ENCODE results near the gene TOX2. TPM values are rescaled to one million over a fixed set of nuclear protein-coding genes. Genes with fewer than 3 reads are reported as not detected.

Gene TOX2
- total and polyA plus RNA-seq, 9 donors: 0.44 to 5.7 (median 2.2) TPM

GRCh38 chr20:43901296-43901695 lies 13.4 kb upstream of the TOX2 start:
- Histone ChIP-seq H3K27me3 (ENCODE audit: control insufficient read depth, insufficient read depth, low read length) (peaks cover 5% of the 10 kb centered on the region), H3K9me3 (replicated peaks; ENCODE audit: control insufficient read depth, low read depth, low read length) (peaks cover 5% of the 10 kb centered on the region), H3K27ac (ENCODE audit: low read length) (no peak overlapping the region), H3K36me3 (ENCODE audit: control insufficient read depth, insufficient read depth, low read length) (no peaks in the 10 kb centered on the region), H3K4me1 (ENCODE audit: control insufficient read depth, insufficient read depth, low read length) (peaks cover 9% of the 10 kb centered on the region), H3K4me3 (ENCODE audit: low read length) (no peak overlapping the region)
- no peak for DNase-seq
- 83% methylated on average over 1 of the region's 3 CpGs for WGBS (ENCODE audit: insufficient coverage)

GRCh38 chr20:43903953-43904826 lies 10.5 kb upstream of the TOX2 start:
- DNase-seq: no peak
- Histone ChIP-seq H3K27me3 (ENCODE audit: control insufficient read depth, insufficient read depth, low read length) (peaks cover 4% of the 10 kb centered on the region), H3K36me3 (ENCODE audit: control insufficient read depth, insufficient read depth, low read length) (no peaks in the 10 kb centered on the region), H3K4me3 (ENCODE audit: low read length) (no peak overlapping the region), H3K4me1 (ENCODE audit: control insufficient read depth, insufficient read depth, low read length) (peaks cover 9% of the 10 kb centered on the region), H3K9me3 (replicated peaks; ENCODE audit: control insufficient read depth, low read depth, low read length) (peaks cover 10% of the 10 kb centered on the region), H3K27ac (ENCODE audit: low read length) (no peak overlapping the region)
- WGBS (ENCODE audit: insufficient coverage): 53% methylated on average over 7 of the region's 14 CpGs

- no peak for DNase-seq
- Histone ChIP-seq H3K27me3 (ENCODE audit: control insufficient read depth, insufficient read depth, low read length) (no peaks in the 10 kb centered on the region), H3K4me3 (ENCODE audit: low read length) (no peak overlapping the region), H3K36me3 (ENCODE audit: control insufficient read depth, insufficient read depth, low read length) (no peaks in the 10 kb centered on the region), H3K4me1 (ENCODE audit: control insufficient read depth, insufficient read depth, low read length) (peaks cover 3% of the 10 kb centered on the region), H3K9me3 (replicated peaks; ENCODE audit: control insufficient read depth, low read depth, low read length) (peaks cover 10% of the 10 kb centered on the region), H3K27ac (ENCODE audit: low read length) (no peak overlapping the region)
- 81% methylated on average over 7 of the region's 8 CpGs for WGBS (ENCODE audit: insufficient coverage)
These were observed 9.8 kb upstream of the TOX2 start for GRCh38 chr20:43904827-43905177.

GRCh38 chr20:43906505-43907034 lies 8.1 kb upstream of the TOX2 start:
- H3K9me3 ChIP-seq (replicated peaks; ENCODE audit: control insufficient read depth, low read depth, low read length): peaks cover 5% of the 10 kb centered on the region
- no peak for DNase-seq
- no peaks in the 10 kb centered on the region for H3K36me3 ChIP-seq (ENCODE audit: control insufficient read depth, insufficient read depth, low read length)
- 71% methylated on average over 1 of the region's 2 CpGs for WGBS (ENCODE audit: insufficient coverage)
- H3K27ac ChIP-seq (ENCODE audit: low read length): no peak overlapping the region
- H3K4me3 ChIP-seq (ENCODE audit: low read length): no peak overlapping the region
- H3K27me3 ChIP-seq (ENCODE audit: control insufficient read depth, insufficient read depth, low read length): no peaks in the 10 kb centered on the region
- no peaks in the 10 kb centered on the region for H3K4me1 ChIP-seq (ENCODE audit: control insufficient read depth, insufficient read depth, low read length)

- H3K4me1 ChIP-seq (ENCODE audit: control insufficient read depth, insufficient read depth, low read length): peaks cover under 1% of the 10 kb centered on the region
- WGBS (ENCODE audit: insufficient coverage): 79% methylated on average over 2 of the region's 3 CpGs
- no peak overlapping the region for H3K4me3 ChIP-seq (ENCODE audit: low read length)
- peaks cover 7% of the 10 kb centered on the region for H3K27me3 ChIP-seq (ENCODE audit: control insufficient read depth, insufficient read depth, low read length)
- peaks cover 14% of the 10 kb centered on the region for H3K9me3 ChIP-seq (replicated peaks; ENCODE audit: control insufficient read depth, low read depth, low read length)
- H3K27ac ChIP-seq (ENCODE audit: low read length): no peak overlapping the region
- H3K36me3 ChIP-seq (ENCODE audit: control insufficient read depth, insufficient read depth, low read length): no peaks in the 10 kb centered on the region
- no peak for DNase-seq
These were observed 5.4 kb upstream of the TOX2 start for GRCh38 chr20:43909211-43909610.

GRCh38 chr20:43909720-43910119 lies 4.9 kb upstream of the TOX2 start:
- H3K36me3 ChIP-seq (ENCODE audit: control insufficient read depth, insufficient read depth, low read length): no peaks in the 10 kb centered on the region
- peak; percentile 19 for DNase-seq
- H3K4me3 ChIP-seq (ENCODE audit: low read length): no peak overlapping the region
- peaks cover 14% of the 10 kb centered on the region for H3K9me3 ChIP-seq (replicated peaks; ENCODE audit: control insufficient read depth, low read depth, low read length)
- H3K27ac ChIP-seq (ENCODE audit: low read length): no peak overlapping the region
- peaks cover 10% of the 10 kb centered on the region for H3K27me3 ChIP-seq (ENCODE audit: control insufficient read depth, insufficient read depth, low read length)
- WGBS (ENCODE audit: insufficient coverage): no CpG with 5 or more reads among the region's 5 CpGs
- peaks cover 3% of the 10 kb centered on the region for H3K4me1 ChIP-seq (ENCODE audit: control insufficient read depth, insufficient read depth, low read length)

- no peak for DNase-seq
- H3K27ac ChIP-seq (ENCODE audit: low read length): no peak overlapping the region
- WGBS (ENCODE audit: insufficient coverage): 78% methylated on average over 4 of the region's 4 CpGs
- no peak overlapping the region for H3K4me3 ChIP-seq (ENCODE audit: low read length)
- peaks cover 14% of the 10 kb centered on the region for H3K9me3 ChIP-seq (replicated peaks; ENCODE audit: control insufficient read depth, low read depth, low read length)
- H3K27me3 ChIP-seq (ENCODE audit: control insufficient read depth, insufficient read depth, low read length): peaks cover 17% of the 10 kb centered on the region
- peaks cover 8% of the 10 kb centered on the region for H3K4me1 ChIP-seq (ENCODE audit: control insufficient read depth, insufficient read depth, low read length)
- no peaks in the 10 kb centered on the region for H3K36me3 ChIP-seq (ENCODE audit: control insufficient read depth, insufficient read depth, low read length)
These were observed 4.1 kb upstream of the TOX2 start for GRCh38 chr20:43910564-43910963.

GRCh38 chr20:43911066-43911465 lies 3.6 kb upstream of the TOX2 start:
- Histone ChIP-seq H3K27ac (ENCODE audit: low read length) (no peak overlapping the region), H3K27me3 (ENCODE audit: control insufficient read depth, insufficient read depth, low read length) (peaks cover 22% of the 10 kb centered on the region), H3K4me1 (ENCODE audit: control insufficient read depth, insufficient read depth, low read length) (peaks cover 12% of the 10 kb centered on the region), H3K4me3 (ENCODE audit: low read length) (no peak overlapping the region), H3K9me3 (replicated peaks; ENCODE audit: control insufficient read depth, low read depth, low read length) (peaks cover 14% of the 10 kb centered on the region), H3K36me3 (ENCODE audit: control insufficient read depth, insufficient read depth, low read length) (no peaks in the 10 kb centered on the region)
- no peak for DNase-seq
- WGBS (ENCODE audit: insufficient coverage): no CpG with 5 or more reads among the region's 2 CpGs

DNA sequence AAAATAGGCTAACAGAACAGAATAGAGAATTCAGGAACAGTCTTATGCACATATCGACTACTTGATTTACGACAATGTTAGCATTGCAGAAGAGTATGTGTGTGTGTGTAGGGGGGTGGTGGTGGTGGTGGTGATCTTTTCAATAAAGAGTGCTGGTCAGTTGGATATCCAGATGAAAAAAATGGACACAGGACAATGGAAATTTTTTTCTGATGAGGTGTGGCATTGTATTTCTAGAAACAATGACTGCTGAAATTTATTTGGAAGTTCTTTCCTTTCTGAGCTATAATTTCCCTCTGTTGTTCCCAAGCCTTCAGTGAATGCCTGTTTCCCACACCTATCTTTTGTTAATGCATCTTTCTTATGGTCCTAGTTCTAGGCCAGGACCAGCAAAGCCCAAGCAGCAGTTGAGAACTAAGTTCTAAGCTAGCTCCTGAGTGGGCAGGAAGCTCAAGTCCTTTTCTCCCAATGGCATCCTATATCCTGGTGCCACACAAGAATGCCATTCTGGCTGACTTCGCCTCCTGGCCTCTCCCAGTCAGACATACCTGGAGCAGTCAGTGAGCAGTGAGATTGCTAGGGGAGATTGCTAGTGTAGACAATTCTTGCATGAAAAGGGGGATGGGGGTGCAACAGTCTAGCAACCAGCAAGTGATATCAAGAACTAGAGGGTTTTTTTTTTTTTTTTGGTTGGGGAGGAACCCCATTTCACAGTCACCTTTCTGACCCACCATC lies 1.2 kb upstream of the TOX2 start:
- Histone ChIP-seq H3K27me3 (ENCODE audit: control insufficient read depth, insufficient read depth, low read length) (peaks cover 42% of the 10 kb centered on the region), H3K27ac (ENCODE audit: low read length) (no peak overlapping the region), H3K36me3 (ENCODE audit: control insufficient read depth, insufficient read depth, low read length) (no peaks in the 10 kb centered on the region), H3K4me1 (ENCODE audit: control insufficient read depth, insufficient read depth, low read length) (peaks cover 16% of the 10 kb centered on the region), H3K9me3 (replicated peaks; ENCODE audit: control insufficient read depth, low read depth, low read length) (peaks cover 11% of the 10 kb centered on the region), H3K4me3 (ENCODE audit: low read length) (no peak overlapping the region)
- no peak for DNase-seq
- 93% methylated on average over 2 of the region's 3 CpGs for WGBS (ENCODE audit: insufficient coverage)

All from muscle of leg (tissue), 11 donors.